GM12873 (cell line): ENCODE data around the gene ERBB4.

Experiments
- CTCF ChIP-seq: IDR thresholded peaks from 2 replicates; pipeline ENCODE4 v1.5.1; 2012; ENCODE audit warnings: low read depth, mild to moderate bottlenecking, moderate library complexity, low read length, control low read depth; ENCODE audit not compliant: insufficient read depth; ENCODE audit errors: missing control alignments

ERBB4 gene

GRCh38 chr2:212327171-212327809, 211.3 kb downstream of the ERBB4 start:
- no peak for TF ChIP-seq CTCF

GRCh38 chr2:212318636-212319035, 220.0 kb downstream of the ERBB4 start:
- no peak for TF ChIP-seq CTCF

GRCh38 chr2:212314680-212315079, 223.9 kb downstream of the ERBB4 start:
- TF ChIP-seq CTCF, result no peak

- TF ChIP-seq CTCF, result no peak
These were observed 226.7 kb downstream of the ERBB4 start for GRCh38 chr2:212311807-212312404.

- no peak for TF ChIP-seq CTCF
These were observed 238.7 kb downstream of the ERBB4 start for GRCh38 chr2:212299943-212300342.

- no peak for TF ChIP-seq CTCF
These were observed 239.3 kb downstream of the ERBB4 start for GRCh38 chr2:212299333-212299732.

- no peak for TF ChIP-seq CTCF
These were observed 243.0 kb downstream of the ERBB4 start for GRCh38 chr2:212295571-212295970.
